ENCODE results near the gene AARSD1. TPM values are rescaled to one million over a fixed set of nuclear protein-coding genes. Genes with fewer than 3 reads are reported as not detected.
"Not testable (repeated sequence)": the region's sequence is repeated elsewhere in the genome, so short reads cannot be mapped to it uniquely, and the experiment has no call there.

The AARSD1 gene
- total and polyA plus RNA-seq, 10 donors: 13.1 to 55.6 (median 34.1) TPM

DNA sequence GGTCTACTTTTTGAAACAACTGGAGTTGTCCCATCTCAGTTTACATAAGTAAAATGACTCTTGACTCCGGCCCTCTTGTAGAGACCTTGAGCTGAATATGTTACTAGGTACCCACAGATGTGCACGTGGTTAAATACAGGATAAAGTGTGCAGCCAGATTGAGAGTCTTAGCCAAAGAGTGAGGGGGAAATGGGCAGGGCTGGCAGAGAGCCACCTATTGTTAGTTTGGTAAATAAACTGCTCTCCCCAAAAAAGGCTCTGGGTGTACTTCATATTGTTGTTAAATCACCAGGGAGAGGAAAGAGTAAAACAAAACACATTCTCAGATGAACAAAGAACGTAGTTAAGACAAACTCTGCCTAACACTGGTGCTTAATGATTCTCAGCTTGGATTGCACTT, 43.3 kb downstream of the AARSD1 start:
- Histone ChIP-seq H3K9me3 (no peaks in the 10 kb centered on the region), H3K36me3 (no peaks in the 10 kb centered on the region), H3K27ac (peak overlapping the region in 1 of 8 donors; percentile 21), H3K4me1 (peaks cover 0 to 19% (median 9%) of the 10 kb centered on the region in 6 donors), H3K4me3 (no peak overlapping the region), H3K27me3 (replicated peaks in 1 of 7) (peaks cover 0 to 34% (median 0%) of the 10 kb centered on the region in 7 donors)
- TF ChIP-seq, protein P1, sequence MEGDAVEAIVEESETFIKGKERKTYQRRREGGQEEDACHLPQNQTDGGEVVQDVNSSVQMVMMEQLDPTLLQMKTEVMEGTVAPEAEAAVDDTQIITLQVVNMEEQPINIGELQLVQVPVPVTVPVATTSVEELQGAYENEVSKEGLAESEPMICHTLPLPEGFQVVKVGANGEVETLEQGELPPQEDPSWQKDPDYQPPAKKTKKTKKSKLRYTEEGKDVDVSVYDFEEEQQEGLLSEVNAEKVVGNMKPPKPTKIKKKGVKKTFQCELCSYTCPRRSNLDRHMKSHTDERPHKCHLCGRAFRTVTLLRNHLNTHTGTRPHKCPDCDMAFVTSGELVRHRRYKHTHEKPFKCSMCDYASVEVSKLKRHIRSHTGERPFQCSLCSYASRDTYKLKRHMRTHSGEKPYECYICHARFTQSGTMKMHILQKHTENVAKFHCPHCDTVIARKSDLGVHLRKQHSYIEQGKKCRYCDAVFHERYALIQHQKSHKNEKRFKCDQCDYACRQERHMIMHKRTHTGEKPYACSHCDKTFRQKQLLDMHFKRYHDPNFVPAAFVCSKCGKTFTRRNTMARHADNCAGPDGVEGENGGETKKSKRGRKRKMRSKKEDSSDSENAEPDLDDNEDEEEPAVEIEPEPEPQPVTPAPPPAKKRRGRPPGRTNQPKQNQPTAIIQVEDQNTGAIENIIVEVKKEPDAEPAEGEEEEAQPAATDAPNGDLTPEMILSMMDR (IDR thresholded peaks at IDR 0.05 in 8 of 11, conservative IDR thresholded peaks at IDR 0.05 in 3 of 11): no peak
- TF ChIP-seq POLR2AphosphoS5 (IDR thresholded peaks at IDR 0.05): no peak
- TF ChIP-seq POLR2A (IDR thresholded peaks at IDR 0.05): no peak
- 23 to 26% (median 24%) methylated on average over 3 of the region's 3 CpGs for WGBS, 5 donors
- intact Hi-C loops (cut with DNase I; ENCODE audit: low total_unique reads): no loop called here
- DNase-seq: no peak

DNA sequence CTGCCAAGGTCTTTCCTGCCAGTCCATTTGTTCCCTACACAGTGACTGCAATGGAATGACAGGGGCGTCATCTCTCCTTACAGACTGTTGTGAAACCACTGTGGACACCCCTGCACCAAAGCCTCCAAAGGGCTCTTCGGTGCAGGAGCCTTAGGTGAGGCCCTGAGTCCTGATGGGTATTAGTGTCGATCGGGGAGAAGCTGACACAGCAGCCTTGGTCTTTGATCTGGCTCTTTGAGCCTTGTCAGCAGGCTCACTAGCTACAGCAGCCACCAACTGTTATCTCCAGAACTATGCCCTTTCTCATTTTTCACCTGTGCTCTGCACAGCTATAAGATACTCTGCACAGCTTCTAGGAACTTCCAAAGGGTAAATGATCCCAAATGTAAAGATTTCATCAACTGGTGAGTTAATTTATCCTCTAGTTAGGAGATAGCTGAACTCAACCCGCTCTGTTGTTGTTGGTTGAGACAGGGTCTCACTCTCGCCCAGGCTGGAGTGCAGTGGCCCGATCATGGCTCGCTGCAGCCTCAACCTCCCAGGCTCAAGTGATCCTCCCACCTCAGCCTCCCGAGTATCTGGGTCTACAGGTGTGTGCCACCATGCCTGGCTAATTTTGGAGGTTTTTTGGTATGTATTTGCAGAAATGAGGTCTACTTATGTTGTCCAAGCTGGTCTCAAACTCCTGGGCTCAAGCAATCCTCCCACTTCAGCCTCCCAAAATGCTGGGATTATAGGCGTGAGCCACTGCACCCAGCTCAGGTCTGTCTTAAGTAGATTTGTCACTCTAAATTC, 44.0 kb downstream of the AARSD1 start:
- DNase-seq: no peak
- TF ChIP-seq POLR2AphosphoS5 (IDR thresholded peaks at IDR 0.05) (no peak), POLR2A (IDR thresholded peaks at IDR 0.05) (no peak)
- TF ChIP-seq, protein P1 (IDR thresholded peaks at IDR 0.05 in 8 of 11, conservative IDR thresholded peaks at IDR 0.05 in 3 of 11): no peak
- H3K9me3 ChIP-seq: no peaks in the 10 kb centered on the region
- no peak overlapping the region for H3K27ac ChIP-seq
- intact Hi-C loops (cut with DNase I; ENCODE audit: low total_unique reads): no loop called here
- H3K36me3 ChIP-seq: no peaks in the 10 kb centered on the region
- 68 to 90% (median 88%) methylated on average over 10 of the region's 10 CpGs for WGBS, 5 donors
- no peak overlapping the region for H3K4me3 ChIP-seq
- peaks cover 0 to 34% (median 0%) of the 10 kb centered on the region in 7 donors for H3K27me3 ChIP-seq (replicated peaks in 1 of 7)
- peaks cover 0 to 17% (median 8%) of the 10 kb centered on the region in 6 donors for H3K4me1 ChIP-seq

DNA sequence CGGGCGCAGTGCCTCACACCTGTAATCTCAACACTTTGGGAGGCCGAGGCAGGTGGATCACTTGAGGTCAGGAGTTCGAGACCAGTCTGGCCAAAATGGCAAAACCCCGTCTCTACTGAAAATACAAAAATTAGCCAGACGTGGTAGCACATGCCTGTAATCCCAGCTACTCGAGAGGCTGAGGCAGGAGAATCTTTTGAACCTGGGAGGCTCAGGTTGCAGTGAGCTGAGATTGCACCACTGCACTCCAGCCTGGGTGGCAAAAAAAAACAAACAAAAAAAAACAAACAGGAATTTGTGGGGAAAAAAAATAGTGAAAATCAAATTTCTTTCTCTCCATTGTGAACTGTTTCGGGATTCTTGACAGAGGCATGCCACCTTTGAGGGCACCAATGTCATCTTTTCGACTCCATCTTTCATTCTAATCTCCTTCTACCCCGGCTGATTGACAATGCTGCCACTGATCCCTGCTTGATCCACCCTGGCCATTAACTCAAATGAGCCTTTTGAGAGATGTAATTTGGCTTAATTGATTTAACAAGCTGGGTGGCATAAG, 44.7 kb downstream of the AARSD1 start:
- H3K27me3 ChIP-seq (replicated peaks in 1 of 7): peaks cover 0 to 34% (median 0%) of the 10 kb centered on the region in 7 donors
- 87 to 93% (median 92%) methylated on average over 10 of the region's 10 CpGs for WGBS, 5 donors
- intact Hi-C loops (cut with DNase I; ENCODE audit: low total_unique reads); DNase-seq; H3K36me3 ChIP-seq; H3K27ac ChIP-seq; H3K4me1 ChIP-seq; H3K4me3 ChIP-seq; H3K9me3 ChIP-seq: not testable (repeated sequence)

DNA sequence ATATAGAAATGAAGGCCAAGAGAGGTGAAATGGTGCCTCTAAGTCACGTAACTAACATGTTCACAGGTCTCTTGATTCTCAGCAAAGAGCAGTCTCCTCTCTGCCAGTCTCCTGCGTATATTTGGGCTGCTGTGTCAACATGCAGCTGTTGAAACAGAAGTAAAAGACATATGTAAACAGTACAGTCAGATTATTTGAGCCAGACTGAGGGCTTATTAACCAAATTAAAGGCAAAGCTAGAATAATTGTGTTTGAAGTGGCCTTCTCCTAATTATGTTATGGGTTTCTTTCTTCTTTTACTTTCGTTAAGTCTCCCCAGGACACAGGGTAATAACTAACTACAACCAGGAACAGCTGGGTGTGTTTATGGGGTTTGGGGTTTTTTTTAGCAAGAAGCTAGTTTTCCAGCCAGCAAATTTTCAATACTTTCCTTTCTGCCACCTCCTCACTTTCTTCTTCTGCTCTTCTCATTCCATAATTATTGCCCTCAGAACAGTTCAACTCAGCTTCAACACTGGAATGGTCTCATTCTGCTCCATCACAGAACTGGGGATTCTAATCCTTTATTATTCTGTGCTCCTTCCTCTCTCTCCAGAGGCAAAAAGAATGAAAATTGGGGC, 45.2 kb downstream of the AARSD1 start:
- no peak for TF ChIP-seq POLR2A (IDR thresholded peaks at IDR 0.05)
- TF ChIP-seq, protein P1 (IDR thresholded peaks at IDR 0.05 in 8 of 11, conservative IDR thresholded peaks at IDR 0.05 in 3 of 11): no peak
- TF ChIP-seq POLR2AphosphoS5 (IDR thresholded peaks at IDR 0.05): no peak
- Histone ChIP-seq H3K4me1 (peaks cover 0 to 8% (median 2%) of the 10 kb centered on the region in 6 donors), H3K36me3 (no peaks in the 10 kb centered on the region), H3K27ac (no peak overlapping the region), H3K4me3 (no peak overlapping the region), H3K27me3 (replicated peaks in 1 of 7) (peaks cover 0 to 32% (median 0%) of the 10 kb centered on the region in 7 donors), H3K9me3 (no peaks in the 10 kb centered on the region)
- no peak for DNase-seq
- WGBS, 5 donors: 75 to 93% (median 87%) methylated on average over 3 of the region's 3 CpGs
- intact Hi-C loops (cut with DNase I; ENCODE audit: low total_unique reads): no loop called here
